ENCODE results near the gene EMC10.

DNA sequence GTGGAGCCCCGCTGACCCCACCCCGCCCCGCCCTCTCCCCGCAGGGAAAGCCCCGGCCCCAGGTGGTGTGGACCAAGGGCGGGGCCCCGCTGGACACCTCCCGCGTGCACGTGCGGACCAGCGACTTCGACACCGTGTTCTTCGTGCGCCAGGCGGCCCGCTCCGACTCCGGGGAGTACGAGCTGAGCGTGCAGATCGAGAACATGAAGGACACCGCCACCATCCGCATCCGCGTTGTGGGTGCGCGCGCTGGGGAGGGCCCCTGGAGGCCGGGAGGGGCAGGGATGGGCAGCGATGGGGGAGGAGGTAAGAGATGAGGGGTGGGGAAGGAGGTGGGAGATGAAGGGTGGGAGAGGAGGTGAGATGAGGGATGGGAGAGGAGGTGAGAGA, 17.2 kb upstream of the EMC10 start:
- TF ChIP-seq, protein P1, sequence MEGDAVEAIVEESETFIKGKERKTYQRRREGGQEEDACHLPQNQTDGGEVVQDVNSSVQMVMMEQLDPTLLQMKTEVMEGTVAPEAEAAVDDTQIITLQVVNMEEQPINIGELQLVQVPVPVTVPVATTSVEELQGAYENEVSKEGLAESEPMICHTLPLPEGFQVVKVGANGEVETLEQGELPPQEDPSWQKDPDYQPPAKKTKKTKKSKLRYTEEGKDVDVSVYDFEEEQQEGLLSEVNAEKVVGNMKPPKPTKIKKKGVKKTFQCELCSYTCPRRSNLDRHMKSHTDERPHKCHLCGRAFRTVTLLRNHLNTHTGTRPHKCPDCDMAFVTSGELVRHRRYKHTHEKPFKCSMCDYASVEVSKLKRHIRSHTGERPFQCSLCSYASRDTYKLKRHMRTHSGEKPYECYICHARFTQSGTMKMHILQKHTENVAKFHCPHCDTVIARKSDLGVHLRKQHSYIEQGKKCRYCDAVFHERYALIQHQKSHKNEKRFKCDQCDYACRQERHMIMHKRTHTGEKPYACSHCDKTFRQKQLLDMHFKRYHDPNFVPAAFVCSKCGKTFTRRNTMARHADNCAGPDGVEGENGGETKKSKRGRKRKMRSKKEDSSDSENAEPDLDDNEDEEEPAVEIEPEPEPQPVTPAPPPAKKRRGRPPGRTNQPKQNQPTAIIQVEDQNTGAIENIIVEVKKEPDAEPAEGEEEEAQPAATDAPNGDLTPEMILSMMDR (conservative IDR thresholded peaks at IDR 0.05; ENCODE audit: low read length): no peak
- TF ChIP-seq EZH2phosphoT487 (IDR thresholded peaks at IDR 0.05; ENCODE audit: borderline replicate concordance, low read depth, low read length): no peak
